GM12874 (cell line): Measurements from ENCODE around the gene PTPA.

Experiments used
- TF ChIP-seq, protein P1 (sequence below): IDR thresholded peaks from 2 replicates; pipeline ENCODE4 v1.5.1; 2011; ENCODE audit warnings: low read depth, mild to moderate bottlenecking, control low read depth, low read length, moderate library complexity; ENCODE audit not compliant: insufficient read depth

PTPA gene

GRCh38 chr9:129182122-129182521, 70.9 kb downstream of the PTPA start:
- TF ChIP-seq, protein P1, sequence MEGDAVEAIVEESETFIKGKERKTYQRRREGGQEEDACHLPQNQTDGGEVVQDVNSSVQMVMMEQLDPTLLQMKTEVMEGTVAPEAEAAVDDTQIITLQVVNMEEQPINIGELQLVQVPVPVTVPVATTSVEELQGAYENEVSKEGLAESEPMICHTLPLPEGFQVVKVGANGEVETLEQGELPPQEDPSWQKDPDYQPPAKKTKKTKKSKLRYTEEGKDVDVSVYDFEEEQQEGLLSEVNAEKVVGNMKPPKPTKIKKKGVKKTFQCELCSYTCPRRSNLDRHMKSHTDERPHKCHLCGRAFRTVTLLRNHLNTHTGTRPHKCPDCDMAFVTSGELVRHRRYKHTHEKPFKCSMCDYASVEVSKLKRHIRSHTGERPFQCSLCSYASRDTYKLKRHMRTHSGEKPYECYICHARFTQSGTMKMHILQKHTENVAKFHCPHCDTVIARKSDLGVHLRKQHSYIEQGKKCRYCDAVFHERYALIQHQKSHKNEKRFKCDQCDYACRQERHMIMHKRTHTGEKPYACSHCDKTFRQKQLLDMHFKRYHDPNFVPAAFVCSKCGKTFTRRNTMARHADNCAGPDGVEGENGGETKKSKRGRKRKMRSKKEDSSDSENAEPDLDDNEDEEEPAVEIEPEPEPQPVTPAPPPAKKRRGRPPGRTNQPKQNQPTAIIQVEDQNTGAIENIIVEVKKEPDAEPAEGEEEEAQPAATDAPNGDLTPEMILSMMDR, result no peak

GRCh38 chr9:129182625-129183494, 71.6 kb downstream of the PTPA start:
- TF ChIP-seq, protein P1, result peak; percentile 33; the same call in 1 of the 2 replicates

- TF ChIP-seq, protein P1, result no peak
Observed at GRCh38 chr9:129183495-129184218, 72.4 kb downstream of the PTPA start.

DNA sequence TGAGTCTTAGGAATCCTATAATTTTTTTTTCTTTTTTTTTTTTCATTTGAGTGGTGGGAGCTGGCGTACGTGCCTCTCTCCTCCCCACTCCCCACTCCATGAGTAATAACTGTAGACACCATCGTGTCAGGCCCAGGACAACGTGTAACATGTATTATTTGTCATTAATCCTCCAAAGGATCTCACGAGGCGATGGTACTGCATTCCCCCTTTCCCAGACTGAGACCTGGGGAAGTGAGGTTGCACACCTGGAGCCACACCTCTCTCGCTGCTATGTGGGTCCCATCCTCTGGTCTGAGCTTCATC, 73.0 kb downstream of the PTPA start:
- TF ChIP-seq, protein P1, result no peak

DNA sequence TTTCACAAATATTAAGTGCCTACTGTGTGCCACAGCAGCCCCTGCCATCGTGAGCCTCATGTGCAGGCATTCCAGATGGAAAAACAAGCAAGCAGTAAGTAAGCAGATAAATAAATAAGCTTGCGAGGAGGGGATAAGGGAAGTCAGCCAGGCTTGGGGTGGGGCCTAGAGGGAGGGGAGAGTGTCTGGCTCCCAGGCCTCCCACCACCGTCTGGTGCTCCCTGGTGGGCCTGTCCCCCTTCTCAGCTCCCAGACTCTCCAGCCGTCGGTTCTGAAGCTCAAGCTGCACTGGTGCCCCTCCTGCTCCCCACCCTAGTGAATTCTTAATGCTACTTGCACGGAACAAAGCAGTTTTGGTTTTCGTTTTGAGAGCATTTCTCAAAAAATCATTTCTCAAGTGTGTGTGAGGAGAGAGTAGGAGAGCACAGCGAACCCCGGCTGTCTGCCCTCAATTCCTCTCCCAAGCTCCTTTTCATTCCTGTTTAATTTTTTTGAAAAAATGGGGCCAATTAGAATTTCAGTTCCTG, 73.4 kb downstream of the PTPA start:
- TF ChIP-seq, protein P1, result no peak

DNA sequence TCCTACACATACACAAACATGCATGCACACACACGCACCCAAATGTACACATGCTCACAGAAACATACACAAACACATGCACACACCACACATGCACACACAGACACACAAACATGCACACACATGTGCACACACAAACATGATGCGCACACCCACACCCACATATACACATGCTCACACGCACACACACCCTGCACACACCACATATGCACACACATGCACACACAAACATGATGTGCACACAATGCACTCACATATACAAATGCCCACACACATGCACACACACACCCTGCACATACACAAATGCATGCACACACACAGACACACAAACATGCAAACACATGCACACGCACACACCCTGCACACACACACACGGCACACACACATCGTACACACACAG, 74.2 kb downstream of the PTPA start:
- TF ChIP-seq, protein P1, result no peak

DNA sequence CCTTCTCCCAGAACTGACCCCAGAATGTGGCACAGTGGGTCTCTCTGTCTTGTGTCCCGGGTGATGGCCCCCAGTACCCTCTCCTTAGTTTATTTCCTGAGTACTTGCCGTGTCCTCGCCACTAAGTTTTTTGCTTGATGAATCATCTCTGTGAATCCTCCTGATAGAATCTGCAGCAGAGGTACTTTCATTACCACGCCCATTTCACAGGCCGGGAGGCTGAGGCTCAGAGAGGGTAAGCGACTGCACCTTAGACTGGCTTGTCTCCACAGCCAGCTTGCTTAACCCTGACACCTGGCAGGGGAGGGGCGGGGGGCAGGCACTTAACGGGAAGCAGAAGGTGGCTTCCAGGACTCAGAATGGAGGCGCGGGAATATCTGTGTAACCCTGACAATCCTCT, 74.8 kb downstream of the PTPA start:
- TF ChIP-seq, protein P1, result no peak
